ENCODE results near the gene GRAPL.
"Not testable (repeated sequence)": the region's sequence is repeated elsewhere in the genome, so short reads cannot be mapped to it uniquely, and the experiment has no call there.

The GRAPL gene

GRCh38 chr17:19196382-19197204 lies 69.2 kb downstream of the GRAPL start:
- not testable (repeated sequence) for H3K4me1 ChIP-seq (ENCODE audit: control insufficient read depth in 1 of 2, insufficient read depth in 2 of 2, low read length in 2 of 2); H3K9me3 ChIP-seq (ENCODE audit: control insufficient read depth in 1 of 2, low read length in 2 of 2); H3K27me3 ChIP-seq (ENCODE audit: control insufficient read depth in 1 of 2, insufficient read depth in 2 of 2, low read length in 2 of 2); H3K4me3 ChIP-seq (ENCODE audit: low read depth in 1 of 2, low read length in 2 of 2); H3K27ac ChIP-seq (ENCODE audit: low read depth, low read length); H3K36me3 ChIP-seq (ENCODE audit: control insufficient read depth in 1 of 2, insufficient read depth in 2 of 2, low read length in 2 of 2); H3K9ac ChIP-seq (ENCODE audit: low read depth in 1 of 2, low read length in 2 of 2)

GRCh38 chr17:19202448-19202847 lies 75.1 kb downstream of the GRAPL start:
- not testable (repeated sequence) for H3K36me3 ChIP-seq (ENCODE audit: control insufficient read depth in 1 of 2, insufficient read depth in 2 of 2, low read length in 2 of 2); H3K4me1 ChIP-seq (ENCODE audit: control insufficient read depth in 1 of 2, insufficient read depth in 2 of 2, low read length in 2 of 2); H3K27ac ChIP-seq (ENCODE audit: low read depth, low read length); H3K4me3 ChIP-seq (ENCODE audit: low read depth in 1 of 2, low read length in 2 of 2); H3K9me3 ChIP-seq (ENCODE audit: control insufficient read depth in 1 of 2, low read length in 2 of 2); H3K9ac ChIP-seq (ENCODE audit: low read depth in 1 of 2, low read length in 2 of 2); H3K27me3 ChIP-seq (ENCODE audit: control insufficient read depth in 1 of 2, insufficient read depth in 2 of 2, low read length in 2 of 2)

- not testable (repeated sequence) for H3K9ac ChIP-seq (ENCODE audit: low read depth in 1 of 2, low read length in 2 of 2); H3K4me3 ChIP-seq (ENCODE audit: low read depth in 1 of 2, low read length in 2 of 2); H3K36me3 ChIP-seq (ENCODE audit: control insufficient read depth in 1 of 2, insufficient read depth in 2 of 2, low read length in 2 of 2); H3K9me3 ChIP-seq (ENCODE audit: control insufficient read depth in 1 of 2, low read length in 2 of 2); H3K4me1 ChIP-seq (ENCODE audit: control insufficient read depth in 1 of 2, insufficient read depth in 2 of 2, low read length in 2 of 2); H3K27ac ChIP-seq (ENCODE audit: low read depth, low read length); H3K27me3 ChIP-seq (ENCODE audit: control insufficient read depth in 1 of 2, insufficient read depth in 2 of 2, low read length in 2 of 2)
Measured at GRCh38 chr17:19203429-19203828, 76.0 kb downstream of the GRAPL start.
